Astrocyte of the hippocampus (primary cell): ENCODE results near the gene TBATA.

Source experiments
- DNase-seq: peaks from one replicate; pipeline ENCODE4 v3.0.0; 2011; ENCODE audit warnings: low read depth, low spot score

Gene TBATA

GRCh38 chr10:70745555-70745954 lies 39.6 kb downstream of the TBATA start:
- DNase-seq = no peak

GRCh38 chr10:70744617-70745143 lies 40.5 kb downstream of the TBATA start:
- no peak for DNase-seq

GRCh38 chr10:70743879-70744278 lies 41.3 kb downstream of the TBATA start:
- DNase-seq = no peak

DNA sequence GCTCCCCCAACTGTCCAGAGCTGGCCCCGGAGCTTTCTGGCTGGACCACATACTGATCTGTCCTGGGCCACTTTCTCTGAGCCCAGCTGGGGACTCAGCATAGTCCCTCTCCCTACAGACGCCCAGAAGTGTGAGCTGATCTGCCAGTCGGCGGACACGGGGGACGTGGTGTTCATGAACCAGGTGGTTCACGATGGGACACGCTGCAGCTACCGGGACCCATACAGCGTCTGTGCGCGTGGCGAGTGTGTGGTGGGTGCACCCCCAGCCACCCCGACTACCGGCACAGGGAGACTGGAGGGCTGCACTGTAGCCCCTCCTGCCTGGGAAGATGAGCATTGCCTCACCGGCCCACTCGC lies 41.8 kb downstream of the TBATA start:
- DNase-seq = no peak

DNA sequence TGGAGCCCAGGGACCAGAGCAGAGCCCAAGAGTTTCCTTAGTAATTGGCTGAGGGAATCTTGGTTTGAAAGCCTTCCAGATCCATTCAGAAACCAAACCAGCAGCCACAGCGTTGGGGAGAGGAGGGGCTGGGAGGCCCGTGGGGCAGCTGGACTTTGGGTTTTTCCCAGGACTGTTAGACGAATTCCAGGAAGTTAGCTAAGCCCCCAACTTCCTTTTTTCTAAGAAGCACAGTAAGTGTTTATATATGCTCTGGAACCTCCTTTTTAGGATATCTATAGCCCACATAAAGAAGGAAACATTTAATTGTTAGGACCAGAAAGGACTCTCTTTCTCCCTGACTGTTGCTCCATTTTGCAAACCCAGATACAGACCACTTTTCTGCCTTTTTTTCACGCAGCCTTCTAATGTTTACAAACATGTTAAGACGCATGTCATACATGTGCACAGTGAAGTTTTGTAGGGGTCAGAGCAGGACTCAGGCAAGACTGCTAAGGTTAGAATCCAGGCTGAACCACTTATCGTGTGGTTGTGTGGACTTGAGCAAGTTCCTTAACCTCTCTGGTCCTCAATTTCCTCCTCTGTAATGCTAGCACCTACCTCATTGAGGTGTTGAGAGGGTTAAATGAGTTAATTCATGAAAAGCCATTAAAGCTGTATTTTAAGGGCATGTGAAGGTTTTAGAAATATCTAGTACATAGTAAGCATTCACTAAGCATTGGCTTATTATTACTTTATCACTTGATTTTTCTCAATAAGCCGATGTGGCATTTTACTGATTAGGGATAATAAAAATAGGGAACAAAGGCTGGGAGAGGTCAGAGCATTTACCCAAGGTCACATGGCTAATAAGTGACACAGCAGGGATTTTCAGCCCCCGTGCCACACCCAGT lies 42.4 kb downstream of the TBATA start:
- DNase-seq = peak; percentile 93

DNA sequence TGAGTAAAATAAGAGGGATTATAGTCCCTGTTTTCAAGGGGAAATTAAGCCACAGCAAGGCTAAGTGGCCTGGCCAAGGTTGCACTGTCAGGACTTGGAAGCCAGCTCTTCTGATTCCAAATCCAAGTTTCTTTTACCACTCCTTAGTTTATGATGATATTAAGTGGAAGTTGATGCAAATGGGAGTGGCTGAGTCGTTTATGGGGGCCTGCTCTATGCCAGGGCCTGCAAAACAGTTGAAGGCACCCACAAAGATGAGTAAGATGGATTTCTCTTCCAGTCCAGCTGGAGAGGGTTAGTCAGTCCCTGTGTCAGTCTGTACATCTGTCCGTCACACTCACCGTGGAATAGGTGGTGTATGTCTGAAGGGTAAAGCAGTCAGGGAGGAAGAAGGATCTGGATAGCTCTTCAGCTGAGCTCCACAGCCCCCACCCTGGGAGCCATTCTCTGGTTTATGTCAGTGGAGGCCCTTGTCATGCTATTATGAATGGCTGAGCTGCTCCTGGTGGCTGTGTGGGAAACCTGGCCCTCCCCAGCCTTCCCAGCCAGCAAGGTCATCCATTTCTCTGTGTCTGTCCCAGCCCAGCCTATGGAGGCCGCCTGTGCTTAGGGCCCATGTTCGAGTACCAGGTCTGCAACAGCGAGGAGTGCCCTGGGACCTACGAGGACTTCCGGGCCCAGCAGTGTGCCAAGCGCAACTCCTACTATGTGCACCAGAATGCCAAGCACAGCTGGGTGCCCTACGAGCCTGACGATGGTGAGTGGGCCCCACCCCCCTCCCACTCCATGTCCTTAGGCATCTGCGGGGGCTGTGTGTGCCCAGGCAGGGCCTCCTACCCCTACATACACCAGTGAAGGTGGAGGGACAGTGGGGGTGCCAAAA lies 44.5 kb downstream of the TBATA start:
- no peak for DNase-seq

GRCh38 chr10:70738761-70739121 lies 46.4 kb downstream of the TBATA start:
- DNase-seq = no peak

GRCh38 chr10:70738006-70738760 lies 47.0 kb downstream of the TBATA start:
- DNase-seq = no peak

DNA sequence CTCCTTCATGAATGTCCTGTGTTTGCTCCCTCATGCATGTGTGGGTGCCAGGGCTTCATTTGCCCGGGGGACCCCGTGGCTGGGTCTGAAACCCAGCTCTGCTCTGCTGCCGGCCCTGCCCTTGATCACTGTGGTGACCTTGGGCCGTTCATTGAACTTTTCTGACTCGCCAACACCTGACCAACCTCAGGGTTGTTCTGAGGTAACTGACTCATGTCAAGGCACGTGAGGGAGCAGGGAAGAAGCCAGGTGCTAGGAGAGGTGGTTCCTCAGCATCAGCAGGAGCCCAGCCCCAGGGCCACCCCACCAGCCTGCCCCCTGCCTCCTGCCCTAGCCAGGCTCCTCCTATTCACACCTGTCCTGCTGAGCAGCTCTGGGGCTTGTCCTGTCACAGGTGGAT lies 47.9 kb downstream of the TBATA start:
- DNase-seq = no peak

DNA sequence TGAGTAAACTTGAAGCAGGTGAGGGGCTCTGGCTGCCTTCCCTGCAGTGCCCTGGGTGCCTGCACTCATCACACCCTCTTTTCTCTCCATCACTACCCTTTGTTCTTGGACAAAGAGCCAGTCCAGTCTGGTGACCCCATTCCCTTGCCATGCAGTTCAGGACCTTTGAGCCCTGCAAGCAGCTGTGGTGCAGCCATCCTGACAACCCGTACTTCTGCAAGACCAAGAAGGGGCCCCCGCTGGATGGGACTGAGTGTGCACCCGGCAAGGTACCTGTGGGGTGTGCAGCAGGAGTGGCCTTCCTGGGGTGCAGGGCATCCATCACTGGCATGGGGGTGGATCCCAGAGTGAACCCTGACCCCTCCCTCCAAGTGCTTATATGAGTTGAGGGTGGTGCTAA lies 48.7 kb downstream of the TBATA start:
- no peak for DNase-seq

DNA sequence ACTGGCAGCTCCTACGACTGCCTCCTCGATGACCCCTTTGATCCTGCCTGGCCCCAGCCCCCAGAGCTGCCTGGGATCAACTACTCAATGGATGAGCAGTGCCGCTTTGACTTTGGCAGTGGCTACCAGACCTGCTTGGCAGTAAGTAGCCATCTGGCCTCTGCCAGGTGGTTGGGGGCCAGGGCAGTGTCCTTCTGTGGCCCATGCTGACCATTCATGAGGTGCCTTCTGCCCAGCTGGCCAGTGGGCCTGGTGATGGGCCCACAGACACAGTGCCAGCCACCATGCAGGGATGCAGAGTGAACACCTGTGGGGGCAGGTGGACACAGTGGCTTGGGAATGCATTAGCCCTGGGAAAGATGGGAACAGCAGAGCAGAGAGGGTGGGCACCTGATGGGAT lies 50.0 kb downstream of the TBATA start:
- DNase-seq = no peak

GRCh38 chr10:70733051-70733450 lies 52.1 kb downstream of the TBATA start:
- no peak for DNase-seq

- DNase-seq = no peak
Observed at GRCh38 chr10:70732569-70732968, 52.6 kb downstream of the TBATA start.

GRCh38 chr10:70730955-70731354 lies 54.2 kb downstream of the TBATA start:
- no peak for DNase-seq

- DNase-seq = no peak
Observed at GRCh38 chr10:70729763-70730357, 55.3 kb downstream of the TBATA start.

DNA sequence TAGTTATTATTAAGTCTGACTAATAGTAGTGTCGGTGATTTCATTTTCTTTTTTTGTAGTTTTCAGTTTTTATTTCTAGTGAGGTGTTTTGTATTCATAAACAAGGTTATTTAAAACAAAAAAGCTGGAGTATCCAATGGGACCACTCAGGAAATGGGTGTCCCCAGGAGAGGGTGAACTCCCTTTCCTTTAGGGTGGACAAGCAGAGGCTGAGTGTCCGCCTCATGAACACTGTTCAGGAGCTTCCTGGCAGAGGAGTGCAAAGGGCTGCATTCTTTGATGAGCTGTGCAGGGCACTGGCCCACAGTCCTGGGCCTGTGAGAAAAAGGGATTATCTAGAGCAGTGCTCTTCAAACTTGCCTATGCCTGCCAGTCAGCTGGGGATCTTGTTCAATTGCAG lies 56.8 kb downstream of the TBATA start:
- DNase-seq = no peak

GRCh38 chr10:70726909-70727495 lies 58.2 kb downstream of the TBATA start:
- DNase-seq = peak; percentile 26

GRCh38 chr10:70723771-70724170 lies 61.4 kb downstream of the TBATA start:
- DNase-seq = no peak

DNA sequence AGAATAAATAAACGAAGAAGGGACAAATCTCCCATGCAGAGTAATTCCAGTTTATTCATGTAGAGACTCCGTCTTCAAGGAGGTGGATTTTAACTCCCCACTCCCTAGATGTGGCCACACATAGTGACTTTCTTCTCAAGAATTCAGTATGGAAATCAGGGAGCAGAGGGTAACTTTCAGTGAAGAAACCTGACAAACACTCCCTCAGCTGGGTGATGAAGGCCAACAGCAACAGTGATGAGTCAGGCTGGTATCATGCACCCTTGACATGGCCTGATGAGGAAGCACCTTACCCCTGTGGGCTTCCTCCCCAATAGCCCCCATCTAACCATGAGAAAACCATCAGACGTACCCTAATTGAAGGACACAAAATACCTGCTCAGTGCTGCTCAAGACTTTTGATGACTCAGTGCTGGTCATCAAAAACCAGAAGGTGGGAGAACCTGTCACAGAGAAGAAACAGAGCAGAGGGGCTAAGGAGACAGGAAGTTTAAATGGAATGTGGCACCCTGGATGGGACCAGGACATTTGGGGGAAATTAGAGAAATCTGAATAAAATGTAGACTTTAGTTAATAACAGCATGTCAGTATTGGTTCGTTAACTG lies 62.3 kb downstream of the TBATA start:
- peak; percentile 75 for DNase-seq
